B cell (primary cell): ENCODE results near the gene TRAM2.

Experiments
- EZH2 ChIP-seq: IDR thresholded peaks from 2 replicates; pipeline ENCODE4 v1.6.1; 2012; ENCODE audit warnings: borderline replicate concordance, low read depth, mild to moderate bottlenecking, moderate library complexity, low read length; ENCODE audit not compliant: insufficient read depth, poor library complexity, severe bottlenecking
- TF ChIP-seq, protein P1 (sequence below): fragments of 200-600 bp; IDR thresholded peaks from one replicate; pipeline ENCODE4 v1.8.0; 2022; ENCODE audit warnings: antibody characterized with exemption, mild to moderate bottlenecking

DNA sequence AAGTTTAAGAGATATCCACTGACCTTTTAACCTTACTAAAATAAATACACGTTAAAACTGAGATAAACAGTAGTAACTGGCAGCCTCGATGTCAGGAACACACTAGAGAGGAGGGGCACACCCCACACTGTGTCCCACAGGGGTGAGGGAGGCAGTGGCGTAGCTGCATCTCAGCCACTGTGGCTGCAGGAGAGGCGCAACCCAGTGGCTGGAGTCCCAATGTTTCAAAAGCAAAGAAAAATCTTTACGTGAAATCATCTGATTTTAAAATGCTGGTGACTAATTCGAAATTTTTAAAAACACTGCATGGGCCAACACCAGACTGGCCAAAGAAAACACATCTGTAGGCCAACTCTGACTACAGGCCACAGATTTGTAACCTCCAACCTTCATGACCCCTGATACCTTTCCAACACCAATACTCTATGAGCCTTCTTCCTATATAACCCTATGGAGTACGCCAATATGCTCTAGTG, 54.7 kb downstream of the TRAM2 start:
- TF ChIP-seq, protein P1, sequence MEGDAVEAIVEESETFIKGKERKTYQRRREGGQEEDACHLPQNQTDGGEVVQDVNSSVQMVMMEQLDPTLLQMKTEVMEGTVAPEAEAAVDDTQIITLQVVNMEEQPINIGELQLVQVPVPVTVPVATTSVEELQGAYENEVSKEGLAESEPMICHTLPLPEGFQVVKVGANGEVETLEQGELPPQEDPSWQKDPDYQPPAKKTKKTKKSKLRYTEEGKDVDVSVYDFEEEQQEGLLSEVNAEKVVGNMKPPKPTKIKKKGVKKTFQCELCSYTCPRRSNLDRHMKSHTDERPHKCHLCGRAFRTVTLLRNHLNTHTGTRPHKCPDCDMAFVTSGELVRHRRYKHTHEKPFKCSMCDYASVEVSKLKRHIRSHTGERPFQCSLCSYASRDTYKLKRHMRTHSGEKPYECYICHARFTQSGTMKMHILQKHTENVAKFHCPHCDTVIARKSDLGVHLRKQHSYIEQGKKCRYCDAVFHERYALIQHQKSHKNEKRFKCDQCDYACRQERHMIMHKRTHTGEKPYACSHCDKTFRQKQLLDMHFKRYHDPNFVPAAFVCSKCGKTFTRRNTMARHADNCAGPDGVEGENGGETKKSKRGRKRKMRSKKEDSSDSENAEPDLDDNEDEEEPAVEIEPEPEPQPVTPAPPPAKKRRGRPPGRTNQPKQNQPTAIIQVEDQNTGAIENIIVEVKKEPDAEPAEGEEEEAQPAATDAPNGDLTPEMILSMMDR: no peak
- TF ChIP-seq EZH2: no peak
